Effector CD8-positive, alpha-beta T cell (primary cell): ENCODE data around the gene MNS1.
"Not testable (repeated sequence)": the region's sequence is repeated elsewhere in the genome, so short reads cannot be mapped to it uniquely, and the experiment has no call there.

ENCODE experiments used
- DNase-seq: peaks from one replicate; lab custom pipeline; 2025; lab: John Stamatoyannopoulos, UW

Gene MNS1

DNA sequence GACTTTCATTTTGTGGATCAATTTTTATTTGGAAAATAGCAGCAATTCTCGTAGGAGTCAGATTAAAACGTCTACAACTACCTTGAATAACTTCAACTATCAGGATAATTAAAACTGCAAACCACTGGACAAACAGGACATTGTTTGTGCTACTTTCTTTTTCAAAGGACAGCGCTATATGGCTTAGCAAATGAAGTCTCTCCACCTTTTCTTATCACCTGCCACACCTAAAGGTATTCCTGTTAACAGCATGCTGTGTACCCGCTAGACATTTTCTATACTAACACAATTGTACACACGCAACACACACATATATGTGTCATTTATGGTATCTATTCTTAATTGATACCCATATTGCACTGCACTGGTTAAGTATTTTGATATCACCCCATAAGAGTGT lies 19.2 kb downstream of the MNS1 start:
- DNase-seq = no peak

DNA sequence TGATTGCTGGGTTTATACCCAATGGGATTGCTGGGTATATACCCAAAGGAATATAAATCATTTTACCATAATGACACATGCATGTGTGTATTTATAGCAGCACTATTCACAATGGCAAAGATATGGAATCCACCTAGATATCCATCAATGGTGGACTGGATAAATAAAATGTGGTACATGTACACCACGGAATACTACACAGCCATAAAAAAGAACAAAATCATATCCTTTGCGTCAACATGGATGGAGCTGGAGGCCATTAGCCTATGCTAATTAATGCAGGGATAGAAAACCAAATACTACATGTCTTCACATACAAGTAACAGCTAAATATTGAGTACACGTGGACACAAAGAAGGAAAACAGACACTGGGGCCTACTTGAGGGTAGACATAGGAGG lies 22.6 kb downstream of the MNS1 start:
- DNase-seq = no peak

DNA sequence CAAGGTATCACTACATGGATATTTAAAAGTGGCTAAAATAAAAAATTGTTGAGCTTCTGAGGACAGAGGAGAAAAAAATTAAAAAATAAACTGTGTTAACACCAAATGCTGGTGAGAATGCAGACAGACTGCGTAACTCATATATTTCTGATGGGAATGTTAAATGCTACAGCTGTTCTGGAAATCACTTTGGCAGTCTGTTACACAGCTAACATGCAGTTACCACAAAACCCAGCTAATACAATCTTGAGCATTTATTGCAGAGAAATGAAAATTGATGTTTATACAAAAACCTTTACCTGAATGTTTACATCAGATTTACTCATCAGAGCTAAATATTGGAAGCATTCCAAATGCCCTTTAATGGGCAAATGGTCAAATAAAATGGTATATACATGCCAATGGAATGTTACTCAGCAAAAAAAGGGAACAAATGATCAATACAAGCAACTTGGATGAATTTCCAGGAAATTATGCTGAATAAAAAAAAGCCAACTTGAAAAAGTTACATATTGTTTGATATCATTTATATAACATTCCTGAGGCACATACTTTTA lies 24.6 kb downstream of the MNS1 start:
- no peak for DNase-seq

GRCh38 chr15:56432304-56432703 lies 32.6 kb downstream of the MNS1 start:
- no peak for DNase-seq

- DNase-seq = no peak
Measured at GRCh38 chr15:56428821-56429458, 36.0 kb downstream of the MNS1 start.

GRCh38 chr15:56425976-56426375 lies 39.0 kb downstream of the MNS1 start:
- no peak for DNase-seq

DNA sequence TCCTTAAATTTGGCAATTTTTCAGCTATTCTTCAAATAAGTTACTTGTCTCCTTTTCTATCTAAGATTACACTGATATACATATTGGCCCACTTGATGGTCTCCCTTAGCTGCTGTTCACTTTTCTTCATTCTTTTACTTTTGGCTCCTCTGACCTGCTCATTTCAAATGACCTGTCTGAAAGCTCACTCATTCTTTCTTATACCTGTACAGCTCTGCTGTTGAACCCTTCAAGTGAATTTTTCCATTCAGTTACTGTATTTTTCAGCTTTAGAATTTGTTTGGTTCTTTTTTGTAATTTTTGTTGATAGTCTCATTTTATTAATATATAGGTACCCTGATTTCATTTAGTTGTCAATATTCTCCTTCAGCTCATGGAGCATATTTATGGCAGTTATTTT lies 39.7 kb downstream of the MNS1 start:
- DNase-seq = no peak

GRCh38 chr15:56413114-56413733 lies 51.7 kb downstream of the MNS1 start:
- DNase-seq = not testable (repeated sequence)

DNA sequence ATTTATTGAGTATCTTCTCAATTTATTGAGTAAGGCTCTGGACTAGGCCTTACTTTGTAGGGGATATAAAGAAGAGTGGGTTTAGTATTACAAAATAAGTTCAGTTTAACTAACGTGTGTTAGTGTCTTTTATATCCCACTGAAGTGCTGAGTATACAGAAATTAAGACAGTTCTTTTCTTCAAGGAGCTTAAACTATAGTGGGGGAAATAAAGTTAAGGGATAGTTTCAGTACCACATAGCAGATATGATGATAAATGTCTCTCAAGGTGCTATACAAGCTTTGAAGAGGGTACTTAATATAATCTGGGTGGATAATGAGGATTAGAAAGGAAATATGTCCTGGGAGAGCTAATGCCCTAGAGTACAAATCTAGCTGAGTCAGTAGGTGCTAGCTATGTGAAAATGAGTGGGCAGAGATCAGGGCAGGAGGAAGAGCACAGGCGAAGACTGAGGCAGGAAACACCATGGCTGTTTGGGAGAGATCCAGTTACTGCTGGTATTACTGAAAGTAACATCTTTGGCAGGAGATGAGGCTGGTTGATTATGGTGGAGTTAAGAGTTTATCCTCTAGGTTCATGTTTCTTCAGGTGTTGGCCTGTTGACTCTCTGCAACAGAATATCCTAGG lies 53.7 kb downstream of the MNS1 start:
- DNase-seq = no peak

GRCh38 chr15:56410721-56411120 lies 54.2 kb downstream of the MNS1 start:
- DNase-seq = no peak

GRCh38 chr15:56399209-56399608 lies 65.7 kb downstream of the MNS1 start:
- not testable (repeated sequence) for DNase-seq

GRCh38 chr15:56397325-56397724 lies 67.6 kb downstream of the MNS1 start:
- DNase-seq = not testable (repeated sequence)

GRCh38 chr15:56394909-56395308 lies 70.0 kb downstream of the MNS1 start:
- no peak for DNase-seq

DNA sequence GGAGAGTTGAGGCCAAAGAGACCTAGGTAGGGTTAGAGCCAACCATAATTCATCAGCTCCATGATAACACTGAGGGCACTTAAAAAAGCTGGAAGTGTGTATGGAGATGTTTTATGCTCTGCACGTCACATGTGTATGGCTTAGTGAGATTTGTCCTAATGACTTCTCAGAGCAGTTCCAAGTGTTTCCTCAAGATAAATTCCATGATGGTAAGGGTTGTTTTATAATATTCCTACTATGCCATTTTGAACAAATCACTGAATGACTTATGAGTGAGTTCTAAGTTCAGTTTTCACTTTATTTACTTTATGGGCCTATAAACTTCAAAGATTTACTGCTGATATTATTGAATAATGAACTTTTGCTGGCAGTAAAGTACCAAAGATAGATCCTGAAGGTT lies 71.7 kb downstream of the MNS1 start:
- DNase-seq = no peak

- DNase-seq = no peak
Measured at GRCh38 chr15:56390739-56391267, 74.1 kb downstream of the MNS1 start.

DNA sequence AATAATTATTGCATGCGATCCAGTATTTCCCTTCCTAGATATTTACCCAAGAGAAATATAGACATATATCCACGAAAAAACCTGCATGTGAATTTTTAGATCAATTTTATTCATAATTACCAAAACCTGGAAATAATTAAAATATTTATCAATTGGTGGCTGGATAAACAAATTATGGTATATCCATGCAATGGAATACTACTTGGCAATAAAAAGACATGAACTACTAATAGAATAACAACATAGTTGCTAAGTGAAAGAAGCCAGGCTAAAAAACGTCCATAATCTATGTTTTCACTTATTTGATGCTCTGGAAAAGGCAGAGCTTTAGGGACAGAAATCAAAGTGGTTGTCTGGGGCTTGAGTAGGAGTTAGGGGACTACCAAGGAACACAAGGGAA lies 79.0 kb downstream of the MNS1 start:
- DNase-seq = no peak

- DNase-seq = no peak
Measured at GRCh38 chr15:56383010-56383409, 81.9 kb downstream of the MNS1 start.
